ENCODE measurements around the gene PPP1R15B. TPM values are rescaled to one million over a fixed set of nuclear protein-coding genes. Genes with fewer than 3 reads are reported as not detected.

Gene PPP1R15B
- total RNA-seq, 2 experiments from 2014 or later, result 171 to 179 TPM

DNA sequence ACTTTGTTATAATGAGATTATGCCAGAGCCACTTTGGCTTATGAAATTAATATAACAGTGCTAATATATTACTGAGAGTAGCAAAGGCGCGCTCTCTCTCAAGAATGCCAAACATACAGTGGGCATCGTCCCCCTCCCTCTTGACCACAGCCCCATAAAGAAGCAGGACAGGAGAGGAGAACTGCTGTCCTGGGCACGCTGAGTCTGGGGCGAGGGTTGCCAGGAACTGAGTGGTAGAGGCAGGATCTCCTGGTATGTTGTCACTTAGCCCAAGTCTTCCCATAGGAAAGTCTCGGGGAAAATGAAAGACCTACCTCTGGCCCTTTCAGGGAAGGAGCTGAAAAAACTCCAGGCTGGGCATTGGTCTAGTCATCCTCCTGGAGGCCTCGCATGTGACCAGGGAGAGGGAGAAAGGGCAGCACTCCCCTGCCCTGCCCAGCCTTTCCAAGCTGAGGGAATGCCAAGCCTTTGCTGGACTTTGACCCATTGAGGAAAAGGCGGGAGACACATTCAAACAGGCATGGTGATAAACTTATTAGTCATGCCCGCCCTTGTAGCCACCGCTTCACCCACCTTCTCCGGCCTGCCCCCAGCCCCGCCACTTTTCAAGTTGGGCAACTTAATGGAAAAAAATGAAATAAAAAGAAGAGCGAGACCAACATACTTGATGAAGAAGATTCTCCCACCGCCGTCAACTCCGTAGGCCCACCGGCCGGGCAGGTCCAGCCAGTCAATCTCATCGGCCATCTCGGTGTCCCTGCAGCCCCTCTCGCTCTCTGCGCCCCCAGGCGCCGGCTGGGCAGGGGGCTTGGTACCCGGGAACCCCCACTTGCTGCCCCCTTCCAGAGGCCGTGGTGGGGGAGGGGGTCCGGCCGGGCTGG is 34.5 kb downstream of the PPP1R15B start:
- intact Hi-C loops (cut with DNase I, micrococcal nuclease), result no loop called here
- POLR2A ChIA-PET, result interaction anchor here (0.9 to 1.3 kb wide), 2 partner anchors 23 to 31 kb away, joined by 3 to 4 read pairs; no protein-coding TSS in a partner anchor
- Histone ChIP-seq H3K9me3 (ENCODE audit: control insufficient read depth in 1 of 2, insufficient read depth in 1 of 2, low read length in 2 of 2) (peaks cover 0 to 4% of the 10 kb centered on the region in 2 experiments), H3K36me3 (ENCODE audit: insufficient read depth, low read length) (no peaks in the 10 kb centered on the region), H3K4me3 (ENCODE audit: low read length) (peak overlapping the region; percentile 59), H3K27me3 (ENCODE audit: control insufficient read depth in 1 of 2, insufficient read depth in 2 of 2, low read length in 2 of 2) (peaks cover 26% of the 10 kb centered on the region in 2 experiments), H3K27ac (ENCODE audit: low read depth in 1 of 2, low read length in 2 of 2) (no peak overlapping the region), H3K4me1 (ENCODE audit: insufficient read depth, low read length) (peaks cover 20% of the 10 kb centered on the region)
- H3K27ac Mint-ChIP-seq, result no peak overlapping the region
- TF ChIP-seq, protein P1, sequence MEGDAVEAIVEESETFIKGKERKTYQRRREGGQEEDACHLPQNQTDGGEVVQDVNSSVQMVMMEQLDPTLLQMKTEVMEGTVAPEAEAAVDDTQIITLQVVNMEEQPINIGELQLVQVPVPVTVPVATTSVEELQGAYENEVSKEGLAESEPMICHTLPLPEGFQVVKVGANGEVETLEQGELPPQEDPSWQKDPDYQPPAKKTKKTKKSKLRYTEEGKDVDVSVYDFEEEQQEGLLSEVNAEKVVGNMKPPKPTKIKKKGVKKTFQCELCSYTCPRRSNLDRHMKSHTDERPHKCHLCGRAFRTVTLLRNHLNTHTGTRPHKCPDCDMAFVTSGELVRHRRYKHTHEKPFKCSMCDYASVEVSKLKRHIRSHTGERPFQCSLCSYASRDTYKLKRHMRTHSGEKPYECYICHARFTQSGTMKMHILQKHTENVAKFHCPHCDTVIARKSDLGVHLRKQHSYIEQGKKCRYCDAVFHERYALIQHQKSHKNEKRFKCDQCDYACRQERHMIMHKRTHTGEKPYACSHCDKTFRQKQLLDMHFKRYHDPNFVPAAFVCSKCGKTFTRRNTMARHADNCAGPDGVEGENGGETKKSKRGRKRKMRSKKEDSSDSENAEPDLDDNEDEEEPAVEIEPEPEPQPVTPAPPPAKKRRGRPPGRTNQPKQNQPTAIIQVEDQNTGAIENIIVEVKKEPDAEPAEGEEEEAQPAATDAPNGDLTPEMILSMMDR (IDR thresholded peaks at IDR 0.05), result no peak
- peak overlapping the region; percentile 70 for H3K4me3 Mint-ChIP-seq
- DNase-seq, result no peak
- peaks cover 5% of the 10 kb centered on the region for H3K36me3 Mint-ChIP-seq (ENCODE audit: low read depth)
- CTCF ChIA-PET, result interaction anchor here (1.1 to 2.3 kb wide), 2 partner anchors 20 to 21 kb away, joined by 3 to 8 read pairs; no protein-coding TSS in a partner anchor
- peaks cover 8% of the 10 kb centered on the region for H3K4me1 Mint-ChIP-seq (ENCODE audit: low read depth)
- no peaks in the 10 kb centered on the region for H3K9me3 Mint-ChIP-seq
- ATAC-seq (ENCODE audit: poor library complexity), result no peak
- peaks cover 28% of the 10 kb centered on the region for H3K27me3 Mint-ChIP-seq

DNA sequence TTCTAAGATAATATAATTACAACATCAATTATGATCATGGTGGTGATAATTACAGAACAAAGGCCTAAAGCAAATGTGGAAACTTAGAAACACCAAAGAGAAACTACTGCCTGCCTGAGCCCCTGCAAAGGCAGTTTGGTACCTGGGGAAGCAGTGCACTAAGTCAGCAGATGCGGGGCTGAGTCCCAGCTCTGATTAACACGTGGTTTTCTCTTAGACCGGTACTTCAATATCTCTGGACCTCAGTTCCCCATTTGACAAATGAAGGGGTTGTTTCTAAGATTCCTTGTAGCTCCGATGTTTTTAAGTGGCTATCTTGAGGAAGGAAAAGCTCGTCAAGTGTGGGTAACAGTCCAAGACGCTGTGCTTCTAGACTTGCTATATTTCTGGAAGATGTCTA is 35.2 kb downstream of the PPP1R15B start:
- ChIA-PET CTCF (no interaction called here), POLR2A (no interaction called here)
- H3K27ac ChIP-seq (ENCODE audit: low read depth in 1 of 2, low read length in 2 of 2), result no peak overlapping the region
- Mint-ChIP-seq H3K27me3 (peaks cover 28% of the 10 kb centered on the region), H3K9me3 (no peaks in the 10 kb centered on the region), H3K4me1 (ENCODE audit: low read depth) (peaks cover 8% of the 10 kb centered on the region), H3K4me3 (peak overlapping the region; percentile 70), H3K36me3 (ENCODE audit: low read depth) (peaks cover 5% of the 10 kb centered on the region), H3K27ac (no peak overlapping the region)
- peaks cover 0 to 4% of the 10 kb centered on the region in 2 experiments for H3K9me3 ChIP-seq (ENCODE audit: control insufficient read depth in 1 of 2, insufficient read depth in 1 of 2, low read length in 2 of 2)
- TF ChIP-seq, protein P1 (IDR thresholded peaks at IDR 0.05), result no peak
- H3K4me1 ChIP-seq (ENCODE audit: insufficient read depth, low read length), result peaks cover 16% of the 10 kb centered on the region
- intact Hi-C loops (cut with DNase I, micrococcal nuclease), result no loop called here
- no peaks in the 10 kb centered on the region for H3K36me3 ChIP-seq (ENCODE audit: insufficient read depth, low read length)
- H3K27me3 ChIP-seq (ENCODE audit: control insufficient read depth in 1 of 2, insufficient read depth in 2 of 2, low read length in 2 of 2), result peaks cover 26% of the 10 kb centered on the region in 2 experiments
- ATAC-seq (ENCODE audit: poor library complexity) (no peak), DNase-seq (no peak)
- no peak overlapping the region for H3K4me3 ChIP-seq (ENCODE audit: low read length)

GRCh38 chr1:204373911-204374310 is 37.7 kb downstream of the PPP1R15B start:
- Mint-ChIP-seq H3K36me3 (ENCODE audit: low read depth) (peaks cover 5% of the 10 kb centered on the region), H3K27ac (no peak overlapping the region)
- CTCF ChIA-PET, result no interaction called here

More at GRCh38 chr1:204373911-204374310, 37.7 kb downstream of the PPP1R15B start:
- DNase-seq (no peak), ATAC-seq (ENCODE audit: poor library complexity) (no peak)
- H3K27me3 ChIP-seq (ENCODE audit: control insufficient read depth in 1 of 2, insufficient read depth in 2 of 2, low read length in 2 of 2), result peaks cover 23 to 26% of the 10 kb centered on the region in 2 experiments
- H3K9me3 ChIP-seq (ENCODE audit: control insufficient read depth in 1 of 2, insufficient read depth in 1 of 2, low read length in 2 of 2), result peaks cover 0 to 4% of the 10 kb centered on the region in 2 experiments
- H3K4me3 ChIP-seq (ENCODE audit: low read length), result no peak overlapping the region
- peaks cover 16% of the 10 kb centered on the region for H3K4me1 ChIP-seq (ENCODE audit: insufficient read depth, low read length)
- POLR2A ChIA-PET, result interaction anchor here (0.7 kb wide), 1 partner anchor 1364 kb away, joined by 3 read pairs; no protein-coding TSS in a partner anchor
- H3K36me3 ChIP-seq (ENCODE audit: insufficient read depth, low read length), result no peaks in the 10 kb centered on the region
- no peaks in the 10 kb centered on the region for H3K9me3 Mint-ChIP-seq
- no peak overlapping the region for H3K4me3 Mint-ChIP-seq
- peaks cover 8% of the 10 kb centered on the region for H3K4me1 Mint-ChIP-seq (ENCODE audit: low read depth)
- intact Hi-C loops (cut with DNase I, micrococcal nuclease), result no loop called here
- no peak overlapping the region for H3K27ac ChIP-seq (ENCODE audit: low read depth in 1 of 2, low read length in 2 of 2)
- TF ChIP-seq, protein P1 (IDR thresholded peaks at IDR 0.05), result no peak
- H3K27me3 Mint-ChIP-seq, result peaks cover 20% of the 10 kb centered on the region

Data from CD4-positive, alpha-beta T cell (primary cell).